Ovary (tissue), 9 donors: ENCODE results near the gene ATG2A. TPM values are rescaled to one million over a fixed set of nuclear protein-coding genes. Genes with fewer than 3 reads are reported as not detected.

Experiments
- DNase-seq, 5 donors: peaks; one replicate each; pipeline ENCODE4 v3.0.0-alpha.2; 2019 to 2020
- H3K27ac ChIP-seq, 2 donors: fragments of 200-600 bp; one replicate each; pipeline versions ENCODE4 v1.5.1 to v1.8.0; 2019 to 2022
- H3K27me3 ChIP-seq: fragments of 200-600 bp; one replicate; pipeline ENCODE4 v1.8.0; 2022
- H3K36me3 ChIP-seq: fragments of 200-600 bp; sonication (generic); one replicate; pipeline ENCODE4 v1.5.1; 2019
- H3K4me1 ChIP-seq: one replicate; pipeline ENCODE4 v1.8.1; 2013; ENCODE audit warnings: mild to moderate bottlenecking, moderate library complexity; ENCODE audit not compliant: insufficient read depth
- H3K4me3 ChIP-seq: fragments of 200-600 bp; sonication (generic); one replicate; pipeline ENCODE4 v1.5.1; 2017
- H3K9me3 ChIP-seq, 2 donors: fragments of 200-600 bp in 1 of 2; sonication (generic) in 1 of 2; one replicate each; pipeline versions ENCODE4 v1.5.1 to v1.8.1; 2013 to 2019; ENCODE audit warnings: mild to moderate bottlenecking in 1 of 2, moderate library complexity in 1 of 2
- EP300 ChIP-seq: sonication (generic); formaldehyde crosslinking; IDR thresholded peaks from one replicate; pipeline ENCODE4 v1.6.1; 2017; ENCODE audit warnings: antibody characterized with exemption
- POLR2A ChIP-seq: fragments of 450-650 bp; IDR thresholded peaks from one replicate; pipeline ENCODE4 v1.6.1; 2017; ENCODE audit warnings: antibody characterized with exemption, mild to moderate bottlenecking, moderate library complexity
- WGBS, 3 donors: extraction: QIAGEN DNeasy Blood & Tissue Kit in 1 of 3; methylation state at CpG; one replicate each; pipeline versions ENCODE4 v1.1.5 to v1.1.7; 2013 to 2017; 5-methylcytosine and 5-hydroxymethylcytosine counted together
- intact Hi-C, 4 donors: fragments of 100-400 bp; cut with DNase I; formaldehyde crosslinking; loops; one replicate each; pipeline versions ENCODE4 v1.11.0 to v1.15.1; 2022 to 2023
- polyA plus RNA-seq, 2 donors: library from polyadenylated mRNA; stranded (reverse); fragments of 200-250 nt in 1 of 2; fragments of 350-450 nt in 1 of 2; fragmentation: Illumina TruSeq in 1 of 2; extraction: RNeasy Lipid Tissue Mini Kit (QIAGEN cat#74804) in 1 of 2; gene quantifications; one replicate each; pipeline ENCODE4 v1.2.3, GENCODE V29; 2013 to 2014
- total RNA-seq, 7 donors: library from RNA; depleted of rRNA in 2 of 7; stranded (reverse); fragments of >200 nt in 2 of 7; fragmentation: NEBNext Ultra II Directional in 3 of 7; extraction: Animal tissue kit (Norgen Biotek cat#: 25700) in 3 of 7; gene quantifications; one replicate each; pipeline versions ENCODE4 v1.1.0 to v1.2.4, GENCODE V29; 2016 to 2023
- TF ChIP-seq, protein P1 (sequence below), 3 donors: fragments of 450-650 bp in 2 of 3; fragments of 200-600 bp in 1 of 3; IDR thresholded peaks; one replicate each; pipeline versions ENCODE4 v1.5.1 to v1.8.0; 2016 to 2022; ENCODE audit warnings: antibody characterized with exemption in 3 of 3, mild to moderate bottlenecking in 1 of 3
- donor health status: DM: no; HTN: no; CAD: no; lungs with moderate emphysema.
- donor health status: DM: no; HTN: no; CAD: no.
- donor health status: Bipolar disorder and iron deficiency.
- donor health status: DM: yes; HTN: yes; CAD: no.
- donor health status: DM: no; HTN: no; CAD: no.
- donor health status: DM: yes; HTN: yes; CAD: no.

ATG2A gene
- total and polyA plus RNA-seq, 9 donors, result 2.2 to 40.1 (median 27.8) TPM

GRCh38 chr11:64879244-64879900 lies 37.6 kb downstream of the ATG2A start:
- intact Hi-C loops, result no loop called here
- H3K27ac ChIP-seq, result peak overlapping the region in 1 of 2 donors; percentile 72
- no peak for DNase-seq
- H3K4me1 ChIP-seq, result peaks cover 12% of the 10 kb centered on the region
- WGBS, 3 donors, result 21 to 24% (median 24%) methylated on average over 16 of the region's 16 CpGs
- TF ChIP-seq POLR2A (no peak), EP300 (no peak)
- TF ChIP-seq, protein P1, sequence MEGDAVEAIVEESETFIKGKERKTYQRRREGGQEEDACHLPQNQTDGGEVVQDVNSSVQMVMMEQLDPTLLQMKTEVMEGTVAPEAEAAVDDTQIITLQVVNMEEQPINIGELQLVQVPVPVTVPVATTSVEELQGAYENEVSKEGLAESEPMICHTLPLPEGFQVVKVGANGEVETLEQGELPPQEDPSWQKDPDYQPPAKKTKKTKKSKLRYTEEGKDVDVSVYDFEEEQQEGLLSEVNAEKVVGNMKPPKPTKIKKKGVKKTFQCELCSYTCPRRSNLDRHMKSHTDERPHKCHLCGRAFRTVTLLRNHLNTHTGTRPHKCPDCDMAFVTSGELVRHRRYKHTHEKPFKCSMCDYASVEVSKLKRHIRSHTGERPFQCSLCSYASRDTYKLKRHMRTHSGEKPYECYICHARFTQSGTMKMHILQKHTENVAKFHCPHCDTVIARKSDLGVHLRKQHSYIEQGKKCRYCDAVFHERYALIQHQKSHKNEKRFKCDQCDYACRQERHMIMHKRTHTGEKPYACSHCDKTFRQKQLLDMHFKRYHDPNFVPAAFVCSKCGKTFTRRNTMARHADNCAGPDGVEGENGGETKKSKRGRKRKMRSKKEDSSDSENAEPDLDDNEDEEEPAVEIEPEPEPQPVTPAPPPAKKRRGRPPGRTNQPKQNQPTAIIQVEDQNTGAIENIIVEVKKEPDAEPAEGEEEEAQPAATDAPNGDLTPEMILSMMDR (IDR thresholded peaks at IDR 0.05), result no peak
- H3K36me3 ChIP-seq, result no peaks in the 10 kb centered on the region
- H3K4me3 ChIP-seq, result peak overlapping the region; percentile 59
- no peaks in the 10 kb centered on the region for H3K27me3 ChIP-seq
- no peaks in the 10 kb centered on the region for H3K9me3 ChIP-seq

DNA sequence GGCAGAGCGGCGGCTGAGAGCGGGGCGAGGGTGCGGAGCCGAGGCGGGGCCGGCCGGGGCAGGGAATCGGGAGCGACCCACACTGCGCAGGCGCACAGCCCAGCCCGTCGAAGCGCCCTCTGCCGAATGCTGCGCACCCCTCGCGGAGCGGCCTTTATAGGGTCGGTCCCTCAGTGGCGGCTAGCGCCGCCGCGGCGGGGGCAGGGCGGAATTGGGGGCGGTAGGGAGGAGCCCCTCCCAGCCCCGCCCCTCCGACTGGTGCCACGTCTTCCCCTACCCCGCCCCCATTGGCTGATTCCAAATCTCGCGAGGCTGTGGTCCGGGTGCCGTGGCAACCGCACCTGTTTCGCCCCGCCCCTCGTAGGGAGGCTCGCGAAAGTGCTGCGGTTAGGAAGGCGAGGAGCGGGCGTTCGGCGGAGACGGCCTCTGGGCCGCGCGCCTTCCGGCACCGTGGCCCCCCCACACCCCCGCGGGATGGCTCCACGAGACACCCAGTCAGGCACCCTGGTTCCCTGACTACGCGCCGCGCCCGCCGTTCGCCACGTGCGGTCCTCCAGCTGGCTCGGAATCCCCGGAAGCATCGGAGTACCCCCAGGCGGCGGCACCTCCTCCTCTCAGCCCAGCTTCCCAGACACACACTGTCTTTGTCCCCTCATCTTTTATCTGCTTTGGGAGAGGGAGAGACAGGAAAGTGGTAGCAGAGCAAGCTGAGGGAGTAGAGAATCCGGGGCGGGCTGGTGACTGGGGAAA lies 38.3 kb downstream of the ATG2A start, which contains the start of gene EHD1:
Gene EHD1, minus strand, starts transcription at position 128 of the 750 bp plus-strand sequence. CDS start 157 bp downstream, outside the sequence.
- intact Hi-C loops, result no loop called here
- H3K36me3 ChIP-seq, result no peaks in the 10 kb centered on the region
- WGBS, 3 donors, result 0 to 1% (median 0%) methylated on average over 55 to 75 of the region's 75 CpGs
- peak within 1 kb of the TSS in 1 of 2 donors; percentile 72 for H3K27ac ChIP-seq
- DNase-seq, result peak; percentile 99 to 100 (median 99)
- TF ChIP-seq EP300, result no peak
- TF ChIP-seq, protein P1 (IDR thresholded peaks at IDR 0.05), result peak; percentile 55 to 81 (median 73)
- peak; percentile 92 for TF ChIP-seq POLR2A
- H3K4me1 ChIP-seq, result peaks cover 12% of the 10 kb centered on the region
- peak within 1 kb of the TSS; percentile 59 for H3K4me3 ChIP-seq
- H3K9me3 ChIP-seq, result no peaks in the 10 kb centered on the region
- no peaks in the 10 kb centered on the region for H3K27me3 ChIP-seq

GRCh38 chr11:64878223-64878493 lies 38.9 kb downstream of the ATG2A start:
- intact Hi-C loops, result no loop called here
- H3K36me3 ChIP-seq, result no peaks in the 10 kb centered on the region
- no peaks in the 10 kb centered on the region for H3K9me3 ChIP-seq
- H3K4me3 ChIP-seq, result peak overlapping the region; percentile 59
- H3K4me1 ChIP-seq, result peaks cover 12% of the 10 kb centered on the region
- H3K27ac ChIP-seq, result peak overlapping the region in 1 of 2 donors; percentile 49
- H3K27me3 ChIP-seq, result no peaks in the 10 kb centered on the region
- TF ChIP-seq, protein P1 (IDR thresholded peaks at IDR 0.05), result no peak
- TF ChIP-seq POLR2A (no peak), EP300 (no peak)
- 0 to 1% (median 0%) methylated on average over 14 to 21 of the region's 21 CpGs for WGBS, 3 donors
- no peak for DNase-seq

DNA sequence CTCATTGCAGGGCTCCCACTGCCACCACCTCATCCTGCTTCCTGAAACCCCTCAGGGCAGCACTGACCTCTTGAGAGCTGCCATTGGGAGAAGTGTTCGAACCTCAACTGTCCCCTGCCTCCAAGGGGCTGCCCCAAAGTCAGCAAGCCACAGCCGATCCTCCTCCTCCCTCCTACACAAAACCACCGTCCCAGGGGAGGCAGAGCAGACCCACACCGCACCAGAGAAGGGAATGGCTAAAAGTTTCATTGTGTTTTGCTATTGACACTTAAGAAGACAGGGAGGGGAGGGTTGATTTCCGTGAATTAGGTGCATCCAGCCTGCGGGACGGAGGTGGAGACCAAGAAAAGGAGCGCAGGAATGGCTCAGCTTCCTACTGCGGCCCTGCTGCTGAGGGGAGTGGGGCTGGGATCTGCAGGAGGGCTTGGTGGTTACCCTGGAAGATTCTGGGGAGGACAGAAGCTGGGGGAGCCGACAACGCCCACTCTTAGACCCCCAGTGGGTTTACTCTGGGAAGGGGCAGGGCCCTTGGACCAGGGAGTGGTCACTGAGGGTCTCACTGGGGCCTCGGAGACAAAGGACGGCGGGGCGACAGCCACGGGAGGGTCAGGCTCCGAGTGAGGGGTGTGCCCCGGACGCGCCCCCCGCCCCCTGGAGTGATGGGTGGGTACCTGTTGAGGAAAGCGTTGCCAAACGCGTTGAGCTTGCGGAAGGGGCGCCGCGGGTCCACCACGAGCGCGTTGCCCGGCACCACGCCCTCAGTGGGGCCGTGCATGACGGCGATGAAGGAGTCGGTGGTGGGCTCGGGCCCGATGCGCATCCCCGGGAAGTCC lies 39.4 kb downstream of the ATG2A start:
- H3K4me3 ChIP-seq, result peak overlapping the region; percentile 59
- no peaks in the 10 kb centered on the region for H3K9me3 ChIP-seq
- intact Hi-C loops, result no loop called here
- no peaks in the 10 kb centered on the region for H3K36me3 ChIP-seq
- no peak for TF ChIP-seq EP300
- TF ChIP-seq POLR2A, result no peak
- TF ChIP-seq, protein P1 (IDR thresholded peaks at IDR 0.05), result no peak
- peak in 2 of 5 donors; percentile 47 to 64 for DNase-seq
- peak overlapping the region in 1 of 2 donors; percentile 49 for H3K27ac ChIP-seq
- peaks cover 12% of the 10 kb centered on the region for H3K4me1 ChIP-seq
- no peaks in the 10 kb centered on the region for H3K27me3 ChIP-seq
- 0 to 1% (median 1%) methylated on average over 41 of the region's 41 CpGs for WGBS, 3 donors
